ENCODE data around the gene PGM2.

Gene PGM2

DNA sequence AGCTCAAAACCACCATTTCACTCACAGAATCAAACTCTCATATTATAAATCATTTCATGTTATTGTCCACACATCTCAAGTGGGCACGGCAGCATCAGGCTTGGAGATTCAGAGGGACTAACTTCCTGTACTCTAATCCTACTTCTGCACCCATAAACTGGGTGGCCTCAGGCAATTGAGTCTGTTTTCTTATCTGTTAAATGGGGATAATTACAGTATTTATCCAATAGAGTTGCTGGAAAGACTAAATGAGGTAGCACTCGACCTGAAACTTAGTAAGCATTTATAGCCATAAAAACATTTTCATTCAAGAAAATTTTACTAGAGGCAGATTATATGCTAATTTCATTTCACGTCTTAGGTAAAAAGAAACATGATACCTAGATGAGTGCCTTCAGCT lies 77.4 kb downstream of the PGM2 start:
- DNase-seq: no peak

GRCh38 chr4:37904824-37905223 lies 78.3 kb downstream of the PGM2 start:
- no peak for DNase-seq

DNA sequence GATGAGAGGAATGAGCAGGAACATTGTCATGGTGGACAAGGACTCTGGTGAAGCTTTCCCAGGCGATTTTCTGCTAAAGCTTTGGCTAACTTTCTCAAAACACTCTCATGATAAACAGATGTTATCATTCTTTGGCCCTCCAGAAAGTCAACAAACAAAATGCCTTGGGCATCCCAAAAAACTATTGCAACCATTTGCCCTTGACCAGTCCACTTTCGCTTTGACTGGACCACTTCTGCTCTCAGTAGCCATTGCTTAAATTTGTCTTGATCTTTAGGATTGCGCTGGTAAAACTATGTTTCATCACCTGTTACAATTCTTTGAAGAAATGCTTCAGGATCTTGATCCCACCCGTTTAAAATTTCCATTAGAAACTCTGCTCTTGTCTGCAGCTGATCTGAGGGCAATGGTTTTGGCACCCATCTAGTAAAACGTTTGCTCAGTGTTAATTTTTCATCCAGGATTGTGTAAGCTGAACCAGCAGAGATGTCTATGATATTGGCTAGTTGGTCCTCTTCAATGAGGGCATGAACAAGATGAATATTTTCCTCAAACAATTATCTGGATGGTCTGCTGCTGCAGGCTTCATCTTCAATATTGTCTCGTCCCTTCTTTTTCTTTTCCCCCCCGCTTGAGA lies 79.2 kb downstream of the PGM2 start:
- DNase-seq: no peak

GRCh38 chr4:37908488-37909331 lies 82.2 kb downstream of the PGM2 start:
- no peak for DNase-seq

DNA sequence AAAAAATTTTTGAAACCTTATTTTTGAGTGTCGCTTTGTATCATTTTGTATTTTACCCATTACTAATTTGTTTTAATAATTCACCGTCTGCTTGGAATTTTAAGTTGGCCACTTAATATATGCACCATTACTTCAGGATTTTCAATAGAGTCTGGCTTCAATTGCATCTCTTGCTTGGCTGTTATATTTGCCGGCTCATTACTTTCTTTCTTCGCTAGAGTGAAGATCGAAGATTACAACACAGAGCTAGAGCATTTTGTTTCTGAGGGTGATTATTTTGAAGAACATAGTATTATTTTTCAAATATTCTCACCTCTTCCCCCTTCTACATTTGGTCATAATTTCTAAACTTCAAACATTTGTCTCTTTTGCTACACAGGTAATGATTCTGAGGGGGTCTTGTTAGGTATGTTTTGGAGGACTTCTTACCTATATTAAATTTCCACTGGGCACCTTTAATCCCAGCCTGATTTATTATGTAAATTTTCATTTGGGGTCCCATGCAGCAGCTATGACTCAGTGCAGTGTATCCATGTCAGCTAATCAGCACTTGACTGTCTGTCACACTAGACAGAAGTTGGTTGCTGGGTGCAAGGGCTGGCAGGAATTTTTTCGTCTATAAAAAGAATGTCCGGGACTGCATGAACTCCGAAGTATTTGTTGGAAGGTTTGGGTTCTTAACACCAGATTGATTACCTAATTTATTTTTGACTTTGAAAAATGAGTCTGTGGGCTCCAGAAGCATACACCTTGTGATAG lies 83.0 kb downstream of the PGM2 start:
- no peak for DNase-seq

- no peak for DNase-seq
These were observed 83.6 kb downstream of the PGM2 start for GRCh38 chr4:37910091-37910486.
